Loucy (cell line): ENCODE results near the gene NCR2.
A peak's percentile ranks its signal among the peaks of the same experiment; 100 is the strongest.

ENCODE experiments used
- H2AFZ ChIP-seq: fragments of 200-600 bp; sonication (generic); 2 replicates; pipeline ENCODE4 v1.6.0; 2016; ENCODE audit warnings: antibody characterized with exemption, mild to moderate bottlenecking, low read length, moderate library complexity
- H3F3A ChIP-seq: fragments of 200-600 bp; 2 replicates; pipeline ENCODE4 v1.6.0; 2016; ENCODE audit warnings: antibody characterized with exemption, low read depth, mild to moderate bottlenecking
- H3K27me3 ChIP-seq: fragments of 200-600 bp; sonication (generic); 2 replicates; pipeline ENCODE4 v1.6.1; 2014; ENCODE audit warnings: low read length, mild to moderate bottlenecking; ENCODE audit not compliant: insufficient read depth, poor library complexity, severe bottlenecking
- H3K36me3 ChIP-seq: fragments of 200-600 bp; sonication (generic); 2 replicates; pipeline ENCODE4 v1.6.1; 2016; ENCODE audit warnings: low read length; ENCODE audit not compliant: insufficient read depth
- H3K4me1 ChIP-seq: fragments of 200-600 bp; sonication (generic); 2 replicates; pipeline ENCODE4 v1.5.1; 2014; ENCODE audit warnings: low read length, mild to moderate bottlenecking; ENCODE audit not compliant: insufficient read depth, poor library complexity, severe bottlenecking
- H3K4me2 ChIP-seq: fragments of 200-600 bp; sonication (generic); 2 replicates; pipeline ENCODE4 v1.6.0; 2014; ENCODE audit warnings: antibody characterized with exemption, low read length, low read depth, mild to moderate bottlenecking; ENCODE audit not compliant: poor library complexity, severe bottlenecking
- H3K4me3 ChIP-seq: fragments of 200-600 bp; sonication (generic); 2 replicates; pipeline ENCODE4 v1.5.1; 2014; ENCODE audit warnings: low read length, mild to moderate bottlenecking, mixed read lengths; ENCODE audit not compliant: poor library complexity, severe bottlenecking
- H3K79me2 ChIP-seq: fragments of 200-600 bp; sonication (generic); 2 replicates; pipeline ENCODE4 v1.6.1; 2014; ENCODE audit warnings: low read length; ENCODE audit not compliant: insufficient read depth
- H3K9ac ChIP-seq: fragments of 200-600 bp; sonication (generic); 2 replicates; pipeline ENCODE4 v1.6.0; 2014; ENCODE audit warnings: mild to moderate bottlenecking, low read depth, low read length, moderate library complexity; ENCODE audit not compliant: poor library complexity, severe bottlenecking
- H3K9me2 ChIP-seq: fragments of 200-600 bp; sonication (generic); replicated peaks from 2 replicates; pipeline ENCODE4 v1.6.1; 2016; ENCODE audit warnings: low read depth, low read length, mixed read lengths
- H3K9me3 ChIP-seq: fragments of 200-600 bp; sonication (generic); 2 replicates; pipeline ENCODE4 v1.6.1; 2014; ENCODE audit warnings: mild to moderate bottlenecking, antibody characterized with exemption, low read length, low read depth; ENCODE audit not compliant: insufficient read depth
- H4K20me1 ChIP-seq: fragments of 200-600 bp; sonication (generic); 2 replicates; pipeline ENCODE4 v1.6.0; 2014; ENCODE audit warnings: antibody characterized with exemption, low read length, mild to moderate bottlenecking; ENCODE audit not compliant: insufficient read depth, poor library complexity, severe bottlenecking
- EZH2phosphoT487 ChIP-seq: fragments of 200-600 bp; IDR thresholded peaks from 2 replicates; pipeline ENCODE4 v1.6.1; 2018; ENCODE audit warnings: antibody characterized with exemption, mild to moderate bottlenecking, moderate library complexity, borderline replicate concordance
- TF ChIP-seq, protein P1 (sequence below): fragments of 200-600 bp; sonication (generic); conservative IDR thresholded peaks from 2 replicates; pipeline ENCODE4 v1.5.1; 2014; ENCODE audit warnings: mild to moderate bottlenecking, antibody characterized with exemption, low read length

Gene NCR2

GRCh38 chr6:41353333-41353732, 17.9 kb downstream of the NCR2 start:
- Histone ChIP-seq H3K27me3 (no peaks in the 10 kb centered on the region), H3K36me3 (no peaks in the 10 kb centered on the region), H3K9ac (no peak overlapping the region), H3K9me3 (peaks cover 4% of the 10 kb centered on the region; the same call in 1 of the 2 replicates), H3K9me2 (no peaks in the 10 kb centered on the region), H4K20me1 (no peaks in the 10 kb centered on the region), H3K4me2 (no peak overlapping the region), H3K79me2 (no peaks in the 10 kb centered on the region), H3K4me1 (peaks cover 8% of the 10 kb centered on the region), H3K4me3 (no peak overlapping the region), H3F3A (no peaks in the 10 kb centered on the region), H2AFZ (no peak overlapping the region)
- TF ChIP-seq, protein P1, sequence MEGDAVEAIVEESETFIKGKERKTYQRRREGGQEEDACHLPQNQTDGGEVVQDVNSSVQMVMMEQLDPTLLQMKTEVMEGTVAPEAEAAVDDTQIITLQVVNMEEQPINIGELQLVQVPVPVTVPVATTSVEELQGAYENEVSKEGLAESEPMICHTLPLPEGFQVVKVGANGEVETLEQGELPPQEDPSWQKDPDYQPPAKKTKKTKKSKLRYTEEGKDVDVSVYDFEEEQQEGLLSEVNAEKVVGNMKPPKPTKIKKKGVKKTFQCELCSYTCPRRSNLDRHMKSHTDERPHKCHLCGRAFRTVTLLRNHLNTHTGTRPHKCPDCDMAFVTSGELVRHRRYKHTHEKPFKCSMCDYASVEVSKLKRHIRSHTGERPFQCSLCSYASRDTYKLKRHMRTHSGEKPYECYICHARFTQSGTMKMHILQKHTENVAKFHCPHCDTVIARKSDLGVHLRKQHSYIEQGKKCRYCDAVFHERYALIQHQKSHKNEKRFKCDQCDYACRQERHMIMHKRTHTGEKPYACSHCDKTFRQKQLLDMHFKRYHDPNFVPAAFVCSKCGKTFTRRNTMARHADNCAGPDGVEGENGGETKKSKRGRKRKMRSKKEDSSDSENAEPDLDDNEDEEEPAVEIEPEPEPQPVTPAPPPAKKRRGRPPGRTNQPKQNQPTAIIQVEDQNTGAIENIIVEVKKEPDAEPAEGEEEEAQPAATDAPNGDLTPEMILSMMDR = no peak
- no peak for TF ChIP-seq EZH2phosphoT487

DNA sequence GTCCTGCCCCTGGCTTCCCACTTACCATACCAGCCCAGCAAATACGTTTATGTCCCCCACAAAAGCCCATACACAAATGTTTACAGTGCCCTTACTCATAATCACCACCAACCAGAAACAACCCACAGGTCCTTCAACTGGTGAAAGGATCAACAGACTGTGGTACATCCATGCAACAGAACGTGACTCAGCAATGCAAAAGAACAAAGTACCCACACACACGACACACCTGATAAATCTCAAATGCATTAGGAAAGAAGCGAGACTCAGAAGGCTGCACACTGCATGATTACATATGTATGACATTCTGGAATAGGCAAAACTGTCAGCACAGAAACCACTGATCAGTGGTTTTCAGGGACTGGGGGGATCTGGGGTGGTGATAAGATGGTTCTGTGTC, 20.5 kb downstream of the NCR2 start:
- Histone ChIP-seq H2AFZ (no peak overlapping the region), H3K36me3 (no peaks in the 10 kb centered on the region), H3K4me3 (no peak overlapping the region), H3K9ac (no peak overlapping the region), H3F3A (no peaks in the 10 kb centered on the region), H3K27me3 (no peaks in the 10 kb centered on the region), H3K4me1 (peaks cover 8% of the 10 kb centered on the region), H3K9me3 (peaks cover 8% of the 10 kb centered on the region; the same call in 1 of the 2 replicates), H3K9me2 (no peaks in the 10 kb centered on the region), H3K4me2 (no peak overlapping the region), H4K20me1 (no peaks in the 10 kb centered on the region), H3K79me2 (no peaks in the 10 kb centered on the region)
- no peak for TF ChIP-seq EZH2phosphoT487

- H3F3A ChIP-seq = no peaks in the 10 kb centered on the region
Measured at GRCh38 chr6:41356825-41357224, 21.4 kb downstream of the NCR2 start.

More at GRCh38 chr6:41356825-41357224, 21.4 kb downstream of the NCR2 start:
- TF ChIP-seq, protein P1 = 0 out of 2 replicates have a peak, but pooled peaks have one; percentile 18
- TF ChIP-seq EZH2phosphoT487 = no peak
- Histone ChIP-seq H3K36me3 (no peaks in the 10 kb centered on the region), H3K79me2 (no peaks in the 10 kb centered on the region), H3K4me2 (no peak overlapping the region), H3K4me1 (peaks cover 8% of the 10 kb centered on the region), H3K9me2 (no peaks in the 10 kb centered on the region), H3K9me3 (peaks cover 16% of the 10 kb centered on the region; the same call in 1 of the 2 replicates), H3K4me3 (no peak overlapping the region), H2AFZ (no peak overlapping the region), H4K20me1 (no peaks in the 10 kb centered on the region), H3K27me3 (no peaks in the 10 kb centered on the region), H3K9ac (no peak overlapping the region)
